Sigmoid colon (tissue), 4 donors: ENCODE measurements around the gene MUC5B.

Source experiments
- CTCF ChIP-seq, 4 experiments: fragments of 450-650 bp in 3 of 4; fragments of 200-600 bp in 1 of 4; IDR thresholded peaks; one replicate each; pipeline ENCODE4 v1.5.1; 2016 to 2019; ENCODE audit warnings: antibody characterized with exemption in 4 of 4, mild to moderate bottlenecking in 3 of 4, moderate library complexity in 2 of 4
- EP300 ChIP-seq, 4 donors: sonication (generic); formaldehyde crosslinking; IDR thresholded peaks; one replicate each; pipeline ENCODE4 v1.6.1; 2017; ENCODE audit warnings: antibody characterized with exemption in 4 of 4
- POLR2A ChIP-seq, 2 donors: fragments of 450-650 bp; IDR thresholded peaks; one replicate each; pipeline ENCODE4 v1.6.1; 2016; ENCODE audit warnings: antibody characterized with exemption in 2 of 2, mild to moderate bottlenecking in 2 of 2, moderate library complexity in 2 of 2
- POLR2AphosphoS5 ChIP-seq, 4 donors: sonication (generic); formaldehyde crosslinking; IDR thresholded peaks; one replicate each; pipeline ENCODE4 v1.6.1; 2017; ENCODE audit warnings: antibody characterized with exemption in 4 of 4

GRCh38 chr11:1178906-1179305 is 44.0 kb upstream of the MUC5B start:
- TF ChIP-seq POLR2AphosphoS5 (IDR thresholded peaks at IDR 0.05): no peak
- TF ChIP-seq CTCF (IDR thresholded peaks at IDR 0.05): no peak
- no peak for TF ChIP-seq POLR2A (IDR thresholded peaks at IDR 0.05)
- TF ChIP-seq EP300 (IDR thresholded peaks at IDR 0.05): no peak
